NCI-H526 treated with DMSO at 0.1 percent for 48 hours (cell line): ENCODE results near the gene MIOX.

ENCODE experiments used
- DNase-seq: peaks from one replicate; lab custom pipeline; 2025; lab: John Stamatoyannopoulos, UW

Gene MIOX

GRCh38 chr22:50473855-50474671 lies 12.6 kb upstream of the MIOX start:
- DNase-seq: no peak

GRCh38 chr22:50474710-50475651 lies 11.7 kb upstream of the MIOX start, which contains the start of gene SBF1:
TSS of gene SBF1 (minus strand) at chr22:50475035. CDS start at chr22:50474840, 195 bp downstream.
- peak; percentile 53 for DNase-seq

- DNase-seq: no peak
These were observed 11.0 kb upstream of the MIOX start for GRCh38 chr22:50475652-50476002.

- no peak for DNase-seq
These were observed 9.8 kb upstream of the MIOX start for GRCh38 chr22:50476868-50477267.

DNA sequence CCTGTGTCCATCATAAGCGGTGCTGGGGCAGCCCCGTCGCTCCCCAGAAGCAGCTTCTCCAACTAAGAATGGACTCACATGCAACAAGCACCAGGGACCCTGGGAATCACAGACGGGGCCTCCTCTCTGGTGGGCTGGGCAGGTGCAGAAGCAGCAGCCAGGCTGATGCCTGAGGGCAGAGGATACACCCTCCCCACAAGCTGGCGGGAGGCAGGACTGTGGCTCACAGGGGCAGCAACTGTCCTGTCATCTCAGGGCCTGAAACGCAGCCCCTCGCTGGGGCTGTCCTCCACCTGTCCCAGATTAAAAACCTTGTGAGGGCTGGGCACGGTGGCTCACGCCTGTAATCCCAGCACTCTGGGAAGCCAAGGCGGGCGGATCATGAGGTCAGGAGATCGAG lies 8.7 kb upstream of the MIOX start:
- no peak for DNase-seq

GRCh38 chr22:50479721-50480120 lies 6.9 kb upstream of the MIOX start:
- no peak for DNase-seq

DNA sequence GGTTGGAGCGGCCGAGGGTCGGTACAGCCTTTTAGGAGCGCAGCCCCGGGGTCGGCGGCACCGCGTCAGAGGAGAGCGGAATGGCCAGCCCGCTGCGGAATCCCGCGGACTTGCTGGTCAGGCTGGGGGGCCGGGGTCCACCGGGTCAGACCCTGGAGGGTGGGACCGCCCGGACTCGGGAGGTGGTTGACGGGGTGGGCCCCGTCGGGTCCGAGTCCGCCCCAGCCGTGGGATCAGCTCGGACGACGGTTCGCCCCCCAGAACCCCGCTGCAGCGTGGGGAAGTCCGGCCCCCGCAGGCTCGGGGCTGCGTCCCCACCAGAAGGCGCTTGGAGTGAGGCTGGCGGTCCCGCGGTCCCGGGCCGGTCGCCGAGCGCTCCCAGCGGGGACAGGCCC lies 5.6 kb upstream of the MIOX start:
- DNase-seq: no peak

DNA sequence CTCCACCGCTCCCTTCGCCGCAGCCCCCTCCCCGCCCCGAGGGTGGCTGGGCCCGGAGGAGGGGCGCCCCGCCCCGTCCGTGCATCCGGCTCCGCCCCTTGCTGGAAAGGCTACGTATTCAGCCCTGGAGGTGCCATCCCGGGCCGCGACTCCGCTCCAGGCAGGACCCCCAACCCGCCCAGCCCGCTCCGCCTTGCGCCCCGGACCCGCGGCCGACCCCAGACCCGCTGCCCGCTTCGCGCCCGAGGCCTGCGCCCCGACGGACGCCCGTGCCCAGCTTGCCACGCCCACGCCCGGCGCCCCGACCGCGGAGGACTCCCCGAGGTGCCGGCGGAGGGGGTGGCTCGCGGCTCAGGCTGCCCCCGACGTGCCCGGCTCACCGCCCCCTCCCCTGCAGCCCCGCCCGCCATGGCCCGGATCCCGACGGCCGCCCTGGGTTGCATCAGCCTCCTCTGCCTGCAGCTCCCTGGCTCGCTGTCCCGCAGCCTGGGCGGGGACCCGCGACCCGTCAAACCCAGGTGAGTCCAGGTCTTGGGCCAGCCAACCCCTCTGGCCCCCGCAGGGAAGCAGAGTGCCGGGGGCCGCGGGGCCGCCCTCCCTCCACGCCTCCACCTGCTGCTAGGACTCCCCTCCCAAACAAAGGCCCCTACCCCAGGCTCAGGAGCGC lies 5.1 kb upstream of the MIOX start, which contains the start of gene ADM2:
Gene ADM2, plus strand, starts transcription at position 104 of the 667 bp plus-strand sequence. Its CDS starts 305 bp downstream, at position 409.
- no peak for DNase-seq

DNA sequence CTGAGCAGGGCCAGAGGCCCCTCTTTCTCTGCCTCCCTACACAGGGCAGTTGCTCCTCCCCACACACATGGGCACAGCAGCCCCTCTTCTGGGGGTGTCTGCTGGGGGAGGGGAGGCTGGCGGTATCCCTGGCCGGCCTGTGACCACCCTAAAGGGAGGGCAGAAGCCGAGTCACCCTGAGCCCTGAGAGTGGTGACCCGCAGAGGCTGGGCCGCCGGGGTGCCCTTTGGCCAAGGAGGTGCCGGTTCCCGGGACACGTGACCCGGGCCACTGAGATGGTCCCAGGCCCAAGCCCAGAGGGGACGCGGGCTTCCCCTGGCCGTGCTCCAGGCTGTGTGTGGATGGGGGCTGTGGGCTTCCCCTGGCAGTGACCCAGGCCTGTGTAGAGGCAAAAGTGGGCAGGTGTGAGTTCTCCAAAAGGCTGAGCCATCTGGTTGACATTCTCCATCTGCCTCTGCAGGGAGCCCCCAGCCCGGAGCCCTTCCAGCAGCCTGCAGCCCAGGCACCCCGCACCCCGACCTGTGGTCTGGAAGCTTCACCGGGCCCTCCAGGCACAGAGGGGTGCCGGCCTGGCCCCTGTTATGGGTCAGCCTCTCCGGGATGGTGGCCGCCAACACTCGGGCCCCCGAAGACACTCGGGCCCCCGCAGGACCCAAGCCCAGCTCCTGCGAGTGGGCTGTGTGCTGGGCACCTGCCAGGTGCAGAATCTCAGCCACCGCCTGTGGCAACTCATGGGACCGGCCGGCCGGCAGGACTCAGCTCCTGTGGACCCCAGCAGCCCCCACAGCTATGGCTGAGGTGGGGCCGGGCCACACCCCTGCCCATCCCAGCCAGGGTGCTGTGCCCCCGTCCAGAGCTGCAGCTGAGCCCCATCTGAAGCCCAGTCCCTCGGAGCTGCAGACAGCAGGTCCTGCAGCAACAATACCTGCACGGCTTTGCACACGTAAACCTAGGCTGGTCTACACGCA lies 4.3 kb upstream of the MIOX start:
- no peak for DNase-seq

GRCh38 chr22:50483106-50483505 lies 3.6 kb upstream of the MIOX start:
- DNase-seq: no peak

DNA sequence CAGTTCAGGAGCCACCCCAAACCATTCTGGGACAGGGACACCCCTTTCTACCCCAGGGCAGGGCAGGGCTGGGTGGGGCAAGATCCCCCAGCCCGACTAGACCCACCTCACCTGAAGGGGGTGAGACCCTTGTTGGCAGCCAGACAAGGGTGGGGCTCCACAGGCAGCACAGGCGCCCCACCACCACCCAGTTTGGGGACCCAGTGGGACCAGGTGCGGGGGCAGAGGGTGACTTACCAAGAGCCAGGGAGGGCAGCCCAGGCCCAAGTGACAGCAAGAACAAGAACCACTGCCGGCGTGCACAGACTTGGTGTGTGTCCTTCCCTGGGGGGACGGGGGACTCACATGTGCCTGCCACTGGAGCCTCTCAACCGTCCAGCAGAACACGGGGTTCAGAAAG lies 3.1 kb upstream of the MIOX start:
- no peak for DNase-seq

- no peak for DNase-seq
These were observed 2.4 kb upstream of the MIOX start for GRCh38 chr22:50483977-50484853.

GRCh38 chr22:50485221-50486131 lies 1.2 kb upstream of the MIOX start:
- DNase-seq: no peak

- DNase-seq: no peak
These were observed 789 bp downstream of the MIOX start for GRCh38 chr22:50487290-50488005.

- no peak for DNase-seq
These were observed 1.5 kb downstream of the MIOX start for GRCh38 chr22:50488006-50488677.

GRCh38 chr22:50488886-50489285 lies 2.2 kb downstream of the MIOX start:
- no peak for DNase-seq

DNA sequence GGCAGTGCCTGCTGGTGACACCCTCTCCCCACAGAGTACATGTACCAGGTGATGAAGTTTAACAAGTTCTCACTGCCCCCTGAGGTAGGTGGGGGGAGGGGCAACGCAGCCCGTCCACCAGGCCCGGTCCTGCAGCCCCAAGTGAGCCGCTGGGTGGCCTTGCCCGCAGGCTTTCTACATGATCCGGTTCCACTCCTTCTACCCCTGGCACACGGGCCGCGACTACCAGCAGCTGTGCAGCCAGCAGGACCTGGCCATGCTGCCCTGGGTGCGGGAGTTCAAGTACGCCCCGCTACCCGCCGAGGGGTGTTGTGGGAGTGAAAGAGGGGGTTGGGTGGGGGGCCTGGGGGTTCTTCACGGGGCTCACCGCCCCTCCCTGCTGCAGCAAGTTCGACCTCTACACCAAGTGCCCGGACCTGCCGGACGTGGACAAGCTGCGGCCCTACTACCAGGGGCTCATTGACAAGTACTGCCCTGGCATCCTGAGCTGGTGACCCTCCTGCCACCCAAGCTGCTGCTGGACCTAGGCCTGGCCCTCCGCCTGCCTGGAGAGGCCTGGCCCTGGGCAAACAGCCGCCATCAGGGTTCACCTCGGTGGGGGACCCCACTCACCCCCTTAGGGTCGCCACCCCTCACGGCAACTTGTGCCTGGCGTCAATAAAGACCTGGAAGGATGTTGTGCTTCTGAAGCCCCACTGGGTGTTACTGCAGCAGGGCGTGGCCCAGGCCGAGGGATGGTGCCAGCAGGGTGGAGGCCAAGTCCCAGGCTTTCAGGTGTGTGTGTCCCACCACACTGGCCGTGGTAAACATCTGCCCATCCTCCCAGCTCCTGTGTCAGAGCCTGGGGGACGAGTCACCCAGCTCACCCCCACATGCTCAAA lies 2.9 kb downstream of the MIOX start:
- DNase-seq: no peak
